Colonic mucosa (tissue), 4 donors: Measurements from ENCODE around the gene FAM234B. TPM values are rescaled to one million over a fixed set of nuclear protein-coding genes. Genes with fewer than 3 reads are reported as not detected.
A peak's percentile ranks its signal among the peaks of the same experiment; 100 is the strongest.

Experiments used
- DNase-seq: peaks from one replicate; pipeline ENCODE4 v3.0.0-alpha.2; 2020
- H3K27ac ChIP-seq: fragments of 200-600 bp; one replicate; pipeline ENCODE4 v1.8.0; 2021
- H3K27me3 ChIP-seq: fragments of 200-600 bp; one replicate; pipeline ENCODE4 v1.8.0; 2021
- H3K36me3 ChIP-seq: fragments of 200-600 bp; one replicate; pipeline ENCODE4 v1.8.0; 2021
- H3K4me1 ChIP-seq: fragments of 200-600 bp; one replicate; pipeline ENCODE4 v1.8.0; 2021; ENCODE audit warnings: mild to moderate bottlenecking
- H3K4me3 ChIP-seq: fragments of 200-600 bp; one replicate; pipeline ENCODE4 v1.8.0; 2021
- H3K9ac ChIP-seq, 2 donors: one replicate each; pipeline ENCODE4 v1.7.0; 2013; ENCODE audit warnings: control low read depth in 2 of 2, low read depth in 2 of 2, low read length in 2 of 2
- H3K9me3 ChIP-seq: fragments of 200-600 bp; one replicate; pipeline ENCODE4 v1.8.0; 2021
- intact Hi-C: fragments of 100-400 bp; cut with DNase I; formaldehyde crosslinking; loops from one replicate; pipeline ENCODE4 v1.14.1; 2022
- total RNA-seq, 2 donors: library from RNA; stranded (reverse); fragmentation: NEBNext Ultra II Directional in 1 of 2; extraction: Animal tissue kit (Norgen Biotek cat#: 25700) in 1 of 2; gene quantifications; one replicate each; pipeline ENCODE4 v1.2.1, GENCODE V29; 2021
- TF ChIP-seq, protein P1 (sequence below): fragments of 200-600 bp; IDR thresholded peaks from one replicate; pipeline ENCODE4 v1.8.0; 2022; ENCODE audit warnings: antibody characterized with exemption, mild to moderate bottlenecking
- donor health status: healthy.
- donor health status: DM: no; HTN: no; CAD: no.
- donor health status: DM: no; HTN: no; CAD: no.

The FAM234B gene
- total RNA-seq, 2 donors from 2014 or later = 1.5 to 2.0 TPM

DNA sequence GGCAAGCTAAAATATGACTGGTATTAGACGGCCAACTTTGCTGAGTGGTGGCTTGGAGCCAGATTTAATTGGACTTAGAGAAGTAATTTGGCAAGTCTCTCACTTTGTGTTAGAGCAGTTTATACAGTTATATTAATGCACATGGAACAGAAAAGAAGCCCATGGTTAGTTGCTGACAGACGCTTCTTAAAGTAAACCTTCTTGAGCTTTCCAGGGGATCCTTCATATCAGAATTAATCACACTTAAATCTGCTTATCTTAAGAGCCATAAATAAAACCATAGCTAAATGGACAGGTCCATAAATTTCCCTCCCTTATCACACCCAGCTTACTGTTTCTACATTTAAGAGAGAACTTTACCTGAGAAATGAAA lies 49.7 kb downstream of the FAM234B start:
- intact Hi-C loops = loop anchor here (10.0 kb wide), 1 partner anchor 89 kb away; the partner anchor contains the start of gene HEBP1
- H3K9me3 ChIP-seq = no peaks in the 10 kb centered on the region
- no peak overlapping the region for H3K9ac ChIP-seq
- DNase-seq = no peak
- peaks cover 5% of the 10 kb centered on the region for H3K4me1 ChIP-seq
- no peak overlapping the region for H3K27ac ChIP-seq
- H3K4me3 ChIP-seq = no peak overlapping the region
- H3K27me3 ChIP-seq = no peaks in the 10 kb centered on the region
- TF ChIP-seq, protein P1, sequence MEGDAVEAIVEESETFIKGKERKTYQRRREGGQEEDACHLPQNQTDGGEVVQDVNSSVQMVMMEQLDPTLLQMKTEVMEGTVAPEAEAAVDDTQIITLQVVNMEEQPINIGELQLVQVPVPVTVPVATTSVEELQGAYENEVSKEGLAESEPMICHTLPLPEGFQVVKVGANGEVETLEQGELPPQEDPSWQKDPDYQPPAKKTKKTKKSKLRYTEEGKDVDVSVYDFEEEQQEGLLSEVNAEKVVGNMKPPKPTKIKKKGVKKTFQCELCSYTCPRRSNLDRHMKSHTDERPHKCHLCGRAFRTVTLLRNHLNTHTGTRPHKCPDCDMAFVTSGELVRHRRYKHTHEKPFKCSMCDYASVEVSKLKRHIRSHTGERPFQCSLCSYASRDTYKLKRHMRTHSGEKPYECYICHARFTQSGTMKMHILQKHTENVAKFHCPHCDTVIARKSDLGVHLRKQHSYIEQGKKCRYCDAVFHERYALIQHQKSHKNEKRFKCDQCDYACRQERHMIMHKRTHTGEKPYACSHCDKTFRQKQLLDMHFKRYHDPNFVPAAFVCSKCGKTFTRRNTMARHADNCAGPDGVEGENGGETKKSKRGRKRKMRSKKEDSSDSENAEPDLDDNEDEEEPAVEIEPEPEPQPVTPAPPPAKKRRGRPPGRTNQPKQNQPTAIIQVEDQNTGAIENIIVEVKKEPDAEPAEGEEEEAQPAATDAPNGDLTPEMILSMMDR = no peak
- H3K36me3 ChIP-seq = no peaks in the 10 kb centered on the region

DNA sequence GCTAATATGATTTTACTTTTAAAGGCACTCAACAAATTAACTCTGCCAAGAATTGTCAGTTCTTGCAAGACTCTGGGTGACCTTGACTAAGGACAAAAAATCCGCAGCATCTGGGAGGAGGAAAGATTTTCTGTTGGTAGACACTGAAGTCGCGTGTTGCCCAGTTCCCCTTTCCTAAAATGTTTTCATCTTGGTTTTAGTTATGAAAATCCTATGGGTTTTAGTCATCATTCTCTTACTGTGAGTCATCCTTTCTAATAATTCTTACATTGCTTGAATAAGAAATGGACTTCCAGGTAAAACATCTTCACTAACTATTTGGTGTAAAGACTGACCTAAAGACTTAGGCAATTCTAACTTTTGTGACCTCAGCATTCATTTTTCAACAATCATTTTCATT lies 50.2 kb downstream of the FAM234B start:
- no peak for DNase-seq
- TF ChIP-seq, protein P1 = no peak

DNA sequence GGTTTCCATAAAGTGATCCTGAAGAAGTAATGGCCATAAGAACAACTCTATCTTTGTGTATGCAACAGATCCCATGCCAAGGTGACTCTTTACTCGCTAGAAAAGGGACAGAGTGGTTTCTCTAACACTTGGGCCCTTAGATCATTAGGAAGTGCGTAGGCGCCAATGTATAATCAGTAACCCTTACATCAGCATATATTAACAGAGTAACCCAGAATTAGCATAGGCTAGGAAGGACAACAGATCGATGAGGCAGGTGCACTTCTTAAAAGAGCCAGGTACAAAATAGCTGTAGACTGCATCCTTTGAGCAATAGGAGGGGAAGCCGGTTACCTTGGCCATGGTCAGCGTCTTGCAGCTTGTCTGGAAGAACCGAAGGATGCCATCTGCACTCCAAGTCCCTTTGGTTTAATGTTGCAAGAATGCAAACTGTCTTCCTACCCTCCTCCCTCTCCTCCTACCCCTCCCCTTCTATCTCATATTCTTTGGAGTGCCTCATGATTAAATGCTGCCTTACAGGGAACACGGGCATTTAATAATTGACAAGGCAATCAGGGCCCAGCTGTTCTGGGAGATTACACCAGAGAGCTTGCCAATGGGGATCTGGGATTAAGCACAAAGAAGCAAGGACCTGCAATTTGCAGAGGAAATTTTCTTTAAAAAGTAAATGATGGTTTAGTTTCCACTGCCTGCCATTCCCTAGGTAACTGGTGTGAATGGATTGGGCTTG lies 51.2 kb downstream of the FAM234B start:
- Histone ChIP-seq H3K36me3 (no peaks in the 10 kb centered on the region), H3K9me3 (no peaks in the 10 kb centered on the region), H3K4me3 (no peak overlapping the region), H3K27ac (no peak overlapping the region), H3K4me1 (peaks cover 11% of the 10 kb centered on the region), H3K9ac (no peak overlapping the region), H3K27me3 (no peaks in the 10 kb centered on the region)
- TF ChIP-seq, protein P1 = no peak
- no peak for DNase-seq
- intact Hi-C loops = loop anchor here (5.0 to 10.0 kb wide), 3 partner anchors 91 to 178 kb away; partner anchors contain the start of gene HEBP1

More for the DNA sequence above, 50.2 kb downstream of the FAM234B start:
- H3K9ac ChIP-seq = no peak overlapping the region
- no peaks in the 10 kb centered on the region for H3K9me3 ChIP-seq
- intact Hi-C loops = loop anchor here (10.0 kb wide), 1 partner anchor 90 kb away; the partner anchor contains the start of gene HEBP1
- no peak overlapping the region for H3K27ac ChIP-seq
- peaks cover 8% of the 10 kb centered on the region for H3K4me1 ChIP-seq
- no peaks in the 10 kb centered on the region for H3K27me3 ChIP-seq
- H3K4me3 ChIP-seq = no peak overlapping the region
- H3K36me3 ChIP-seq = no peaks in the 10 kb centered on the region

DNA sequence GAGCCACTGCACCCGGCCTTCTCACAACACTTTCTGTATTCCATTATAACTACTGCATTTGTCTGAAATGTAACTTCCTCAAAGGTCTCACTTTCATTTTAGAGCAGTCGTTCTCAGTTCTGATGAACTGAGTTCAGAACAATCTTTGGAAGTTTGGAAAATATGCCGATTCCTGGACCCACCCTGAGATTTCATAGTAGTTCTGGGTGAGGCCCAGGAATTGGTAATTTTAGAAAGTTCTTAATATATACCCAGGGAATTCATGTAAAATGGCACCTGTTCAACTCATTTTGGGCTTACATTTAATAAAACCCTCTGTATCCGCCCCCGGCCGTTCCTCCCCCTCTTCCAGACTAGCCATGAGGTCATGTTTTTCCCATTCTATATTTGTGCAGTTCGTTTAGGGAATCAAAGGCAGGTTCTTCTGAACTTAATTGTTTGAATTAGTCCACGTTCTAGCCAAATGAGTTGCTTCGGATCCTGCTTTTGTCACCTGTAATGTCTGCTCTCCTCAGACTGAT lies 53.4 kb downstream of the FAM234B start:
- TF ChIP-seq, protein P1 = no peak
- Histone ChIP-seq H3K4me3 (peak overlapping the region; percentile 10), H3K4me1 (peaks cover 24% of the 10 kb centered on the region)

DNA sequence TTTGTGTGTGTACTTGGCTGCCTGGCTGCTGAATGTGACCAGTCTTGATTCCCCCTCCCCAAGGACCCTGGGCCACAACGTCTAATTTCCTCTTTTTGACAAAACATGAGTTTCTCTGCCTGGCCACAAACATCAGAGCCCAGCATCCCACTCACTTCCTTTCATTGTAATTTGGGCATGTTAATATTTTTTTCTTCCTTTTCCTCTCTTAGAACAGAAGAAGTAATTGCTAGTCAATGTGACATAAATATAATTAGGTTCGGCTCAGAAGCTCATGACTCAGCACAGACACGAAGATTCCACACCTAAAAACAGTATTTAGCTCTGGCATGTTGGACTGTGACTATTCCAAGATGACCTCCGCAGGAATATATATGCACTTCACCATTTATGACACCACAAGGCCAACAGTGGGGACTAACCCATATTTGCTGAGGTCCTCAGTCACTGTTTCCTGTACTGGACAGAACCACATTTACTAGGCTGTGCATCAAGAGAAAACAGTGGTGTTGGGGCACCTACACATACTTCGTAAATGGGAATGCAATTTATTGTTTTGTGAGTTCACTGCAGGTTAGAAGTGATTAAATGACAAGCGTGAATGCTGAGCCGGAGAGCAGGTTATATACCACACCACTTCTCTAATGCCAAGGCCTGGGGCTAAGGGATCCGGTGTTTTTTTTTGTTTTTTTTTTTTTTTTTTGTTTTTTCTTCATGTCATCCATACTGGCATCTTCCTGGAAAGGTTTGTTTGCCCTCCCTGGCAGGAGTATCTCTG lies 55.1 kb downstream of the FAM234B start:
- Histone ChIP-seq H3K9ac (peak overlapping the region in 1 of 2 donors; percentile 43), H3K27me3 (no peaks in the 10 kb centered on the region), H3K4me3 (no peak overlapping the region), H3K9me3 (no peaks in the 10 kb centered on the region), H3K36me3 (no peaks in the 10 kb centered on the region), H3K4me1 (peaks cover 27% of the 10 kb centered on the region), H3K27ac (peak overlapping the region; percentile 74)
- intact Hi-C loops = loop anchor here (5.0 to 10.0 kb wide), 3 partner anchors 94 to 182 kb away; partner anchors contain the start of gene HEBP1
- TF ChIP-seq, protein P1 = no peak
- no peak for DNase-seq

More for the DNA sequence above, 53.4 kb downstream of the FAM234B start:
- no peaks in the 10 kb centered on the region for H3K36me3 ChIP-seq
- peak overlapping the region in 1 of 2 donors; percentile 73 for H3K9ac ChIP-seq
- H3K27me3 ChIP-seq = no peaks in the 10 kb centered on the region
- H3K27ac ChIP-seq = peak overlapping the region; percentile 74
- DNase-seq = no peak
- H3K9me3 ChIP-seq = no peaks in the 10 kb centered on the region
- intact Hi-C loops = loop anchor here (5.0 to 10.0 kb wide), 3 partner anchors 93 to 180 kb away; partner anchors contain the start of gene HEBP1
